OCI-LY3 (cell line): ENCODE measurements around the gene OR52D1.

Experiments used
- CTCF ChIP-seq: fragments of 200-600, 300-600 bp; sonication (generic); IDR thresholded peaks from 2 replicates; pipeline ENCODE4 v1.5.1; 2014; ENCODE audit warnings: antibody characterized with exemption, low read length, low read depth
- EZH2phosphoT487 ChIP-seq: fragments of 200-600 bp; shearing (Covaris generic); IDR thresholded peaks from 2 replicates; pipeline ENCODE4 v1.6.1; 2018; ENCODE audit warnings: antibody characterized with exemption, mixed run types, low read depth

GRCh38 chr11:5449023-5449422 is 39.5 kb upstream of the OR52D1 start, which contains the start of gene OR51I2:
- TF ChIP-seq CTCF (no peak), EZH2phosphoT487 (no peak)
